ENCODE measurements around the gene NCAPD2.

Gene NCAPD2, protein sequence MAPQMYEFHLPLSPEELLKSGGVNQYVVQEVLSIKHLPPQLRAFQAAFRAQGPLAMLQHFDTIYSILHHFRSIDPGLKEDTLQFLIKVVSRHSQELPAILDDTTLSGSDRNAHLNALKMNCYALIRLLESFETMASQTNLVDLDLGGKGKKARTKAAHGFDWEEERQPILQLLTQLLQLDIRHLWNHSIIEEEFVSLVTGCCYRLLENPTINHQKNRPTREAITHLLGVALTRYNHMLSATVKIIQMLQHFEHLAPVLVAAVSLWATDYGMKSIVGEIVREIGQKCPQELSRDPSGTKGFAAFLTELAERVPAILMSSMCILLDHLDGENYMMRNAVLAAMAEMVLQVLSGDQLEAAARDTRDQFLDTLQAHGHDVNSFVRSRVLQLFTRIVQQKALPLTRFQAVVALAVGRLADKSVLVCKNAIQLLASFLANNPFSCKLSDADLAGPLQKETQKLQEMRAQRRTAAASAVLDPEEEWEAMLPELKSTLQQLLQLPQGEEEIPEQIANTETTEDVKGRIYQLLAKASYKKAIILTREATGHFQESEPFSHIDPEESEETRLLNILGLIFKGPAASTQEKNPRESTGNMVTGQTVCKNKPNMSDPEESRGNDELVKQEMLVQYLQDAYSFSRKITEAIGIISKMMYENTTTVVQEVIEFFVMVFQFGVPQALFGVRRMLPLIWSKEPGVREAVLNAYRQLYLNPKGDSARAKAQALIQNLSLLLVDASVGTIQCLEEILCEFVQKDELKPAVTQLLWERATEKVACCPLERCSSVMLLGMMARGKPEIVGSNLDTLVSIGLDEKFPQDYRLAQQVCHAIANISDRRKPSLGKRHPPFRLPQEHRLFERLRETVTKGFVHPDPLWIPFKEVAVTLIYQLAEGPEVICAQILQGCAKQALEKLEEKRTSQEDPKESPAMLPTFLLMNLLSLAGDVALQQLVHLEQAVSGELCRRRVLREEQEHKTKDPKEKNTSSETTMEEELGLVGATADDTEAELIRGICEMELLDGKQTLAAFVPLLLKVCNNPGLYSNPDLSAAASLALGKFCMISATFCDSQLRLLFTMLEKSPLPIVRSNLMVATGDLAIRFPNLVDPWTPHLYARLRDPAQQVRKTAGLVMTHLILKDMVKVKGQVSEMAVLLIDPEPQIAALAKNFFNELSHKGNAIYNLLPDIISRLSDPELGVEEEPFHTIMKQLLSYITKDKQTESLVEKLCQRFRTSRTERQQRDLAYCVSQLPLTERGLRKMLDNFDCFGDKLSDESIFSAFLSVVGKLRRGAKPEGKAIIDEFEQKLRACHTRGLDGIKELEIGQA (N-terminal part only)

DNA sequence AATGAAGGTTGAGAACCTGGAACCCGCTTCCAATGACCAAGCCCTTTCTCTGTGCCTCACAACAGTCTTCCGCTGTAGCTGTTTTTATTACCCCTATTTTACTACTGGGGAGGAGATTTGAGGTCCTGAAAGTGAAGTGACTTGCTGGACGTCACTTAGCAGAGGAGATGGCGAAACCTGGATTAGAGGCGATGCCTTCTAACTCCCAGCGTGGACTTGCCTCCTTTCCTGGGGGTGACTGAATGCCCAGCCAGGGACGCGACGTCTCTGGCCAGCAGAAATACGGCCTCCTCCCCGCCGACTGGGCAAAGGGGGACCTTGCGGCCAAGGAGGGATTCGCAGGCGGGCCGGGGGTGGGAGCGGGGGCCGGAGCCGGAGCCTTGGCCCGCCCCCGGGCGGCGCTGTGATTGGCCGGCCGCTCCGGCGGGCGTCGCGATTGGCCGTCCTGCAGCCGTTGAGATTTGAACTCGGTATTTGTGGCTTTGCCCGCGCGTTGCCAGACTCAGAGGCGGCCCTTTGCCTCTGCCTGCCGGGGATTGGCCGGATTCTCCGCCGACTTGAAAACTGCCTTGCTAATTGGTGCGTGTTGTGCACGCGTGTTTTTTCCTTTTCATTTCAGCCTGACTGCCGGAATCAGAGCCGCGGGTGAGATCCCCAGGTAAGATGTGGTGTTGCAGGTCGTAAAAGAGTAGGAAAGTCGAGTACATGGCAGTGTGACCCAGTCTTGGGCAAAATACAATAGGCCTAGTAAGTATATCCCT is at the start of gene NCAPD2:
NCAPD2 (plus strand) TSS at position 606 of the 761 bp plus-strand sequence. CDS start 997 bp downstream, outside the sequence.
- TF ChIP-seq, protein P1, sequence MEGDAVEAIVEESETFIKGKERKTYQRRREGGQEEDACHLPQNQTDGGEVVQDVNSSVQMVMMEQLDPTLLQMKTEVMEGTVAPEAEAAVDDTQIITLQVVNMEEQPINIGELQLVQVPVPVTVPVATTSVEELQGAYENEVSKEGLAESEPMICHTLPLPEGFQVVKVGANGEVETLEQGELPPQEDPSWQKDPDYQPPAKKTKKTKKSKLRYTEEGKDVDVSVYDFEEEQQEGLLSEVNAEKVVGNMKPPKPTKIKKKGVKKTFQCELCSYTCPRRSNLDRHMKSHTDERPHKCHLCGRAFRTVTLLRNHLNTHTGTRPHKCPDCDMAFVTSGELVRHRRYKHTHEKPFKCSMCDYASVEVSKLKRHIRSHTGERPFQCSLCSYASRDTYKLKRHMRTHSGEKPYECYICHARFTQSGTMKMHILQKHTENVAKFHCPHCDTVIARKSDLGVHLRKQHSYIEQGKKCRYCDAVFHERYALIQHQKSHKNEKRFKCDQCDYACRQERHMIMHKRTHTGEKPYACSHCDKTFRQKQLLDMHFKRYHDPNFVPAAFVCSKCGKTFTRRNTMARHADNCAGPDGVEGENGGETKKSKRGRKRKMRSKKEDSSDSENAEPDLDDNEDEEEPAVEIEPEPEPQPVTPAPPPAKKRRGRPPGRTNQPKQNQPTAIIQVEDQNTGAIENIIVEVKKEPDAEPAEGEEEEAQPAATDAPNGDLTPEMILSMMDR (IDR thresholded peaks at IDR 0.05; ENCODE audit: insufficient read depth, missing control alignments): no peak
- peak; percentile 57 for DNase-seq (ENCODE audit: insufficient read length, low spot score)
- FAIRE-seq: no peak

GRCh38 chr12:6444704-6445688 is 48.9 kb upstream of the NCAPD2 start, which contains the start of gene CD27:
TSS of gene CD27 (plus strand) at chr12:6444955. CDS start at chr12:6445096, 141 bp downstream.
- no peak for FAIRE-seq
- DNase-seq (ENCODE audit: insufficient read length, low spot score): no peak
- TF ChIP-seq, protein P1 (IDR thresholded peaks at IDR 0.05; ENCODE audit: insufficient read depth, missing control alignments): no peak

- DNase-seq (ENCODE audit: insufficient read length, low spot score): peak; percentile 69
Measured at GRCh38 chr12:6450091-6450868, 43.6 kb upstream of the NCAPD2 start.

DNA sequence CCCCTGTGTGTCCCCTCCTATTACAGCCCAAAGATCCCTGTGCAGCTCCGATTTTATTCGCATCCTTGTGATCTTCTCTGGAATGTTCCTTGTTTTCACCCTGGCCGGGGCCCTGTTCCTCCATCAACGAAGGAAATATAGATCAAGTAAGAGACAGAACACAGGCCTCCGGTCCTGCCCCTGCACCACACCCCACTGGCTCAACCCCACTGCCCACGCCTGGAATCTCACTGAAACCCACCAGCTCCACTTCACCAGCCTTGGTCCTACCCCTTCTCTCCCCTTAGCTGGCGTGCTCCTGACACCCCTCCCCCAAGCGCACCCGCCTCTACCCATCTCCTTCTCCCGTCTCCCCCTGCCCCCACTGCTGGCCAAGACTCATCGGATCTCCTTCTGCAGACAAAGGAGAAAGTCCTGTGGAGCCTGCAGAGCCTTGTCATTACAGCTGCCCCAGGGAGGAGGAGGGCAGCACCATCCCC is 43.0 kb upstream of the NCAPD2 start:
- FAIRE-seq: no peak
- TF ChIP-seq, protein P1 (IDR thresholded peaks at IDR 0.05; ENCODE audit: insufficient read depth, missing control alignments): no peak
- no peak for DNase-seq (ENCODE audit: insufficient read length, low spot score)

More at GRCh38 chr12:6450091-6450868, 43.6 kb upstream of the NCAPD2 start:
- TF ChIP-seq, protein P1 (IDR thresholded peaks at IDR 0.05; ENCODE audit: insufficient read depth, missing control alignments): no peak
- no peak for FAIRE-seq

Data from D721Med (cell line).